HG03064 (cell line): ENCODE results near the gene CUX1.
"Not testable (repeated sequence)": the region's sequence is repeated elsewhere in the genome, so short reads cannot be mapped to it uniquely, and the experiment has no call there.

Experiments
- ATAC-seq: cut with Tn5 transposase; IDR thresholded peaks from one replicate; pipeline ENCODE4 v1.9.1; 2021; ENCODE audit warnings: low read depth; ENCODE audit not compliant: unreplicated experiment

The CUX1 gene

DNA sequence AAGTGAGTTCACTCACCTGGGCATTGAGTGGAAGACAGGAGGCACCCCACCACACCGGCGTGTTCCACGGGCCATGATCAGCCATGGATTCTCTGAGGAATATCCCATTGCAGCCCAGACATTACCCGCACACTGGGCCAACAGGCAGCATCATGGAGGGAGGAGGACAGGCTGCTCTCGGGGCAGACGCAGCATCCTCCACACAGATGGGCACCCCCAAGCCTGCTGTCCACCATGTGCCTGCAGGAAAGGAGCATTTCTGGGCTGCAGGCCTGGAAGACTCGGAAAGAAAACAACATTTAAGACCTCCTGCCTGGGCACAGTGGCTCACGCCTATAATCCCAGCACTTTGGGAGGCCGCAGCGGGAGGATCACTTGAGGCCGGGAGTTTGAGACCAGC lies 398.3 kb downstream of the CUX1 start:
- ATAC-seq: no peak

DNA sequence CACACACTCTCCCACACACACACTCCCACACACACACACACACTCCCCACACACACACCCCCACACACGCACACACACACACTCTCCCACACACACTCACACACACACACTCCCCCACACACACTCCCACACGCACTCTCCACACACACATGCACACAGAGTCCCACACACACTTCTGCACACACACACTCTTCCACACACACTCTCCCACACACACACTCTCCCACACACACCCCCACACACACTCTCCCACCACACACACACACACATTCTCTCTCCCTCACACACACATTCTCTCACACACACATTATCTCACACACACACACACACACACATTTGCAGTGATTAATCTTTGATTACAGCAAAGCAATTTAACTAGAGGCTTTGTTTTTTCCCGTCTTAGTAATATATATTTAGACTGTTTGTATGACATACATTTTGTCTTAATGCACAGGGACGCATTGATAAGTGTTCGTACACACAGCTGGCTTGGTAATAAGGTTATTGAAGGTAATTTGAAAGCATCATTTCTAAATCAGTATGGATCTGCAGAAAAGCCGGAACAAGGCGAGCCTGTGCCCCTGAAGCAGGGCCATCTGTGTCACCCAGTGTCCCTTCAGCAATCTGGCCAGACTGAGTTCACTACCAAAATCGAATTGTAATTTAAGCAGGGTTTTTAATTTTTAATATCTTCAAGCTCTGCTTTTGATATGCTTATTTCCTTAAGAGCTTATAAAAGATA lies 399.3 kb downstream of the CUX1 start:
- ATAC-seq: no peak

DNA sequence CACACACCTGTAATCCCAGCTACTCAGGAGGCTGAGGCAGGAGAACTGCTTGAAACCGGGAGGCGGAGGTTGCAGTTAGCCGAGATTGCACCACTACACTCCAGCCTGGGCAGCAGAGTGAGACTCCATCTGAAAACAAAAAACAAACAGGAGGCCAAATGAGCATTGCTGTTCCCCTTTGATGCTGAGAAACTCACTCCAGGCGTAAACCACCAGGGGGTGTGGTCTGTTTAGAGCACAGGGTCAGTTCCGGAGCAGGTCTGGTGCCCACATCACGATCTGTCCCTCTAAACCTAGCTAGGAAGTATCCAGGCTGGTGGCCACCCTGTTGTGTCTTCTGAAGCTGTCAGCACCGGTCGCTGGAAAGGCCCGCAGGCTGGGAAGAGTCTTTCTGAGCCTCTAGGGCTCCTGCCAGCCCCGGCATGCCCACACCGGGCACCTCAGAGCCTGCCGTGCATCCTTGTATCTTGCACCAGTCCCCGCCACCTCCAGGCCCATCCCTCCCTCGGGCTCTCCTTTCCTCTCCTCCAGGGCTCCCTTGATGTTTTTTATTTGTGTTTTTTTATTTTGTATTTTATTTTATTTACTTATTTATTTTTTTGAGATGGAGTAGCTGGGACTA lies 402.9 kb downstream of the CUX1 start:
- ATAC-seq: no peak

DNA sequence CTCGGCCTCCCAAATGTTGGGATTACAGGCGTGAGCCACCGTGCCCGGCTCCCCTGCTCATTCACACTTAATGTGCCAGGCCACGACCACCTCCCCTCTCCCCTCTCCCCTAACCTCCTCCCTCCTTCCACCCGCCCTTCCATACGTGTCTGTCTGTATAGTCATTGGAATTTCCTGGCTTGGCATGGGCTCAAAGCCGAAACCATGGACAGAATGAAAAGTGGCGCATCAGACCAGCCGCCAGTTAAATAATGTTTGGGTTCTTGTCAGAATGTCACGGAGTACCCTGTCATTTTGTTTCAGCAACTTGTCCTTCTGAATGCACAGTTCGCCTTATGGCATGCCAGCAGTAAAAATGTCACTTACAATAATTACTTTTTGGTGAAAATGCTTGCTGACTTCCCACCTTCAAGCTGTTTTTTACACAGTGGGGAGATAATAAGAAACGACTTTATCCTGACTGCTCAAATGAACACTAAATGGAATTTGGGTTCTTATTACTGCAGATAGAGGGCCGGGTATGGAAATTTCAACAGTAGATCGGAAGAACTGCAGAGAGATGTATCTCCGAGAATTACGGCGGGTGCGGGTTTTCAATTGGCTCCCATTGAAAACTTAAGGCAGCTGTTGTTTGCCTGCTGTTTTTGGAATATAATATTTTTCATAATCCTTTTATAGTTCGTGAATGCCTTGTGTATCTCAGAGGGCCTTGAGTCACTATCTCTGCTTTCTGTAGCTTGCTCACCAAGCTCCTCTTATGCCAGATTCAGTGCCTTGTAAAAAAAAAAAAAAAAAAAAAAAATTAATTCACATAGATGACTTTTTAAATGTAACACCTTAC lies 403.8 kb downstream of the CUX1 start:
- ATAC-seq: no peak

DNA sequence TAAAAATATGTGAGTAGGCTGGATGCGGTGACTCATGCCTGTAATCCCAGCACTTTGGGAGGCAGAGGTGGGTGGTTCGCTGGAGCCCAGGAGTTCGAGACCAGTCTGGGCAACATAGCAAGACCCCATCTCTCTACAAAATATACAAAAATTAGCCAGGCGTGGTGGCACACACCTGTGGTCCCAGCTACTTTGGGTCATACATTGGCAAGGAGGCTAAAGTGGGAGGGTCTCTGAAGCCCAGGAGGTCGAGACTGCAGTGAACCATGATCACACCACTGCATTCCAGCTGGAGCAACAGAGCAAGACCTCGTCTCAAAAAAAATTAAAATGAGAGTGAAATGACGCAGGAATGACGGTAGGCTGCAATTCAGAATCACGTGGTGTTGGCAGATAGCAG lies 404.5 kb downstream of the CUX1 start:
- no peak for ATAC-seq

DNA sequence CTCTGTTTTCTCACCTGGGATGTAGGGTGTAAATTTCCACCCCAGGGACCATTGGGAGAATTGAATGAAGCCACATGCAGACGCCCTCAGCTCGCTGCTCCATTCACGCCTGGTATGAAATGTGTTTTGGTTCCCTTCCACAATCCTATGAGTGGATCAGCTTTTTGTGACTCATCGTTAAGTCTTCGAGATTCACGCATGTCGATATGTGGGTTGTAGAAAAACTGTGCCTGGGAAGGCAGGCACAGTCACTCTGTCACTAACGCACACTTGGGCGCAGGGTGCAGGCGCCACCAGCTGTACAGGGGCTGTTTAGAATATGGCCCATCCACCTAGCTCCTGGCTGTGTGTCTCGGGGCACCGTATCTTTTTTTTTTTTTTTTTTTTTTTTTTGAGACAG lies 405.0 kb downstream of the CUX1 start:
- no peak for ATAC-seq

DNA sequence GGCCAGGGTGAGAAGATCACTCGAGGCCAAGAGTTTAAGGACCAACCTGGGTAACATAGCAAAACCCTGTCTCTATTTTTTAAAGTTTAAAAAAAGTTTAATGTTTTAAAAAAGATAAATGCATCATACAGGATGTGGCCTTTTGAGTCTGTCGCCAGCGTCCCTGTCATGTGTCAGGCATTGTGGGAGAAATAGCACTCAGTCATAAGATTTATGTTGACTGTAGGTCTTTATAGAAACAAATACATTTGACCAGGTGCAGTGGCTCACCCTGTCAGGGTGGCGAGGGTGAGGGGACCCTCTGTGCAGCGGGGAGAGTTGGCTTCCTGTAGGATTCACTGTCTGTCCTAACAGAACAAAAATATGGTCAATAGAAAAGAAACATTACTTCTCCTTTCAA lies 405.8 kb downstream of the CUX1 start:
- no peak for ATAC-seq

DNA sequence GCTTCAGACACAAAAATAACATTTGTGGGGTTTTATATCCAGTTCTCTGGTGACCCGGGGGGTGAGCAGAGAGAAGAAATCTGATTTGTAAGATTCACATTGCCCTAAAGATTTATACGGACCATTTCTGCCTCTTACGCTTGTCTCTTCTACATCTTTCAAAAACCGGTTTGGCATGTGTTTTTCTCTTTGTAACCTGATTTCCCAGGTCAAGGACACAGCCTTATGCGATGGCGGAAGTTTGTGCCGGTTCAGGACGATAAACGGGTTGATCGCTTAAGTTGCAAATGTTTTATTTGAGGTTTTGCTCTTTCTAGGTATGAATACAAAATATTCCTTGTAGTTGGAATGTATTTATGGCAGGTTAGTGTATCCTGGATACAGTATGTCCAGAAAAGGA lies 407.6 kb downstream of the CUX1 start:
- no peak for ATAC-seq

DNA sequence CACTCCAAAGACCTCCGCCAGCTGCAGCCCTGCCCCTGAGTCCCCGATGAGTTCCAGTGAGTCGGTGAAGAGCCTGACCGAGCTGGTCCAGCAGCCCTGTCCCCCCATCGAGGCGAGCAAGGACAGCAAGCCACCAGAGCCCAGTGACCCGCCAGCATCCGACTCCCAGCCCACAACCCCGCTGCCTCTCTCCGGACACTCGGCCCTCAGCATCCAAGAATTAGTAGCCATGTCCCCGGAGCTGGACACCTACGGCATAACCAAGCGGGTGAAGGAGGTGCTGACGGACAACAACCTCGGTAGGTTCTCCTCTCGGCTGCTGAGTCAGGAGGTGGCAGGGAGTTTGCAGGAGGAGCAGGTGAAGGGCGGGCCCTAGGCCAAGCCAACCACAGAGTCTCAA lies 409.9 kb downstream of the CUX1 start:
- no peak for ATAC-seq

DNA sequence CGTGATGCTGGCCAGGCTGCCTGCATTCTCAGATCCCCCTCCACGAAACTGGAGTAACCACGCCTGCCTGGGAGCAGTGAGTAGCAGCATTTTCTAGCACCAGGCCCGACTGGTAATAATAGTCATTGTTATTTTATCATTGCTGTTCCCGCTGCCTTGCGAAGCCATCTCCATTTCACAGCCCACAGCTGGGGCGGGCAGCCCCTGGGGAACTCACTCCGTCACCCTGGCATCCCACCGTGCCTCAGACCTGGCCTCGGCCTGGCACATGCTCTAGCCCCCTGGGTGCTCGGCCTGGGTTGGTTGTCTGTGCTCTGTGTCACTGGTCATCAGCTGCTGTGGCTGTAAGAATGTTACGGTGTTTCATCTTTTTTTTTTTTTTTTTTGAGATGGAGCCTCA lies 411.5 kb downstream of the CUX1 start:
- no peak for ATAC-seq

DNA sequence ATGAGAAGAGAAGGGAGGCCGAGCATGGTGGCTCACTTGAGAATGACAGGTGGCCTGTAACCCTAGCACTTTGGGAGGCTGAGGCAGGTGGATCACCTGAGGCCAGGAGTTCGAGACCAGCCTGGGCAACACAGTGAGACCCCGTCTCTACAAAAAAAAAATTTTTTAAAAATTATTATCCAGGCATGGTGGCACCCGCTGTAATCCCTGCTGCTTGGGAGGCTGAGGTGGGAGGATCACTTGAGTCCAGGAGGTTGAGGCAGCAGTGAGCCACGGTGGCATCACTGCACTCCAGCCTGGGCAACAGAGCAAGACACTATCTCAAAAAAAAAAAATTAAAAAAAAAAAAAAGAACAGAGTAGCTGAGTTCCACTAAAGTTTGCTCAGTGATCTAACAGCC lies 412.7 kb downstream of the CUX1 start:
- not testable (repeated sequence) for ATAC-seq

DNA sequence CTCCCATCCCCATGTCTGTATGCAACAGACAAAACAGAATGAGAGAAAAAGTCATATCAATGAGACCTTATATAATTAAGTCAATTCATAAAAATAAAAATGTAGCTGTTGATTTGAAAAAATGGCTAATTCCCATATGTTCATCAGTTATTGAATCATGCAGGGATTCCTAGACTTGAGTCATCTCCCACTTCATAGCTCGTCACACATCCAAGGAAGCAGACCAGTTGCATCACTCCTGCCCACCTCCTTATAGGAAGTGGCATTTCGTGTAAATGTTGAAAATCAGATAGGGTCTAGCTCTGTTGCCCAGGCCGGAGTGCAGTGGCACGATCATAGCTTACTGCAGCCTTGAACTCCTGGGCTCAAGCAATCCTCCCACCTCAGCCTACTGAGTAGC lies 413.2 kb downstream of the CUX1 start:
- ATAC-seq: no peak

DNA sequence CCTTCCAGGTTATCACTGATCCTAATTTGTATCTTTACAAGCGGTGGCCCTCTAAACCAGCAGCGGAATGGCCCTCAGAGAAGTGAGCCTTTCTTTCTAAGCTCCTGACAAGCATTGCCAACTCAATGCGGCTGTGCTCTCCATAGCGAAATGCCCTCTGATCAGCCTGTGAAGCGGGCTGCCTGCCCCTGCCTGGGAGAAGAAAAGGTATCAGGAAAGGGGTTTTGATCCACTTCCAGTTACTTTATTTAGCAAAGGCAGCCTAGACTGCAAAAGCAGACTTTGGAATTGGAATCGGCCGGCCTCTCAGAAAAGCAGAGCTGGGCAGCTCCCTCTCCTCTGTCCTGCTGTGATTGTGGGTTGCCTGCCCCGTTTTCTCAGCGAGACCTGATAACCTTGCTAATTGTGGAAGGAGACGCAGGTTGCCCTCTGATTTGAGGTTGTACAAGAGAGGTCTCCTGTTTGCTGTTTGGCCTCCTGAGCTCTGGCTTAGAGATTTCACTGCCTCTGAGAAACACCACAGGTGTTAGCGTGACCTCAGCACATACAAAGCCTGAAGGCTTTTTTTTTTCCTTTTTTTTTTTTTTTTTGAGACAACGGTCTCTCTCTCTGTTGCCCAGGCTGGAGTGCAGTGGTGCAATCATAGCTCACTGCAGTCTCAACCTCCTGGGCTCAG lies 415.3 kb downstream of the CUX1 start:
- ATAC-seq: no peak

DNA sequence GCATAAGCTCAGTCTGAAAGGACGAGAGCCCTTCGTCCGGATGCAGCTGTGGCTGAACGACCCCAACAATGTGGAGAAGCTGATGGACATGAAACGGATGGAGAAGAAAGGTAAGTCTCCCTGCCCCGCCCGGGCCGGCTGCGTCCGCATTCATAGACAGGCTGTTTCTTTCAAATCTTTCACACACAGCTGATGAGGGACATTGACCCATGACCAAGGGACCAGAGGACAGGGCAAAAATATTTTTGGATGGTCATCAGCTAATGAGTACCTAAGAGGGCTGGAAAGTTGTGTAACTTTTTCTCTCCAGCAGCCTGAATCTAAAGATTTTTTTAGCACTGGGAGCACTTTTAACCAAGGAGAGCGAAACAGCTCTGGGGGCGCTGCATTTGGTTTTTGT lies 416.7 kb downstream of the CUX1 start:
- ATAC-seq: no peak

DNA sequence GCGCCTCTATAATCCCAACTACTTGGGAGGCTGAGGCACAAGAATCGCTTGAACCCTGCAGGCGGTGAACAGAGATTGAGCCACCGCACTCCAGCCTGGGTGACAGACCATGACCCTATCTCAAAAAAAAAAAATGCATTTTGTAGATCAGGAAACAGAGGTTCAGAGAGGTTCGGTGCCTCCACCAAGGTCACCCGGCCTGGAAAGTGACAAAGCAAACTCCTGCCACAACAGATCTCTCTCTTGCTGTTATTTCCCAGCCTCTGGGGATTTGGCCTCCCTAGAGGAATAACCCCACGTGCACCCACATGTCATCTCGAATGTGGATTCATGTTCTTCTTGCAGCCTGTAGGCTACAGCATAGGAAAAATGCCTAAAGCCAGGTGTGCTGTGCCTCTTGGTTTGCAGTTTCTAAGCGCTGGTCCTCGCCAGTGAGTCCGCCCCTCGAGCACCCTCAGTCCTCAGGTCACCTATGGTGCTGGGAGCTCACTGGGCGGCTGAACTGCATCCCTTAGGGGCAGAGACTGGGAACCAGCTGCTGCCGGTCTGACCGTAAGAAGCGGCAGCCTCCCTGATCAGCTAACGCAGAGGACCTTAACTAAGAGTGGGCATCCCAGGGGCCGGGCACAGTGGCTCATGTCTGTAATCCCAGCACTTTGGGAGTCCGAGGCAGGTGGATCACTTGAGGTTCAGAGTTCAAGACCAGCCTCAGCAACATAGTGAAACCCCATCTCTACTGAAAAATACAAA lies 417.6 kb downstream of the CUX1 start:
- no peak for ATAC-seq

DNA sequence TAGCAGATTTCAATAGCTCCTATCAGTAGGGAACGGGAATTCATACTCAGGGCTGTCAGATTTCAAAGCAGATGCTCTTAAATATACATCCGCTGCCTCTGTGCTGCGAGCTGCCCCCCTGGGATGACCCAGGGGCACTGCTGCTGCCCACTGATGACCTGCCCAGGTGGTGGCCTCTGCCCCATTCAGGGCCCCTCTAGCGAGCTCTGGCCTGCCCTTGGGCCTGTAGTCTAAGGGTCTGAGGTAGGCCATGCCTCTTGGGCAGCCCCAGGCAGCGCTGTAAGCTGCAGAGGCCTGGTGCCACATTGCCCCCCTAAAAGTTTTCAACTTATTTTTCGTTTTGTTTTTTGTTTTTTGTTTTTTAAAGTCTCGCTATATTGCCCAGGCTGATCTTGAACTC lies 418.7 kb downstream of the CUX1 start:
- no peak for ATAC-seq

DNA sequence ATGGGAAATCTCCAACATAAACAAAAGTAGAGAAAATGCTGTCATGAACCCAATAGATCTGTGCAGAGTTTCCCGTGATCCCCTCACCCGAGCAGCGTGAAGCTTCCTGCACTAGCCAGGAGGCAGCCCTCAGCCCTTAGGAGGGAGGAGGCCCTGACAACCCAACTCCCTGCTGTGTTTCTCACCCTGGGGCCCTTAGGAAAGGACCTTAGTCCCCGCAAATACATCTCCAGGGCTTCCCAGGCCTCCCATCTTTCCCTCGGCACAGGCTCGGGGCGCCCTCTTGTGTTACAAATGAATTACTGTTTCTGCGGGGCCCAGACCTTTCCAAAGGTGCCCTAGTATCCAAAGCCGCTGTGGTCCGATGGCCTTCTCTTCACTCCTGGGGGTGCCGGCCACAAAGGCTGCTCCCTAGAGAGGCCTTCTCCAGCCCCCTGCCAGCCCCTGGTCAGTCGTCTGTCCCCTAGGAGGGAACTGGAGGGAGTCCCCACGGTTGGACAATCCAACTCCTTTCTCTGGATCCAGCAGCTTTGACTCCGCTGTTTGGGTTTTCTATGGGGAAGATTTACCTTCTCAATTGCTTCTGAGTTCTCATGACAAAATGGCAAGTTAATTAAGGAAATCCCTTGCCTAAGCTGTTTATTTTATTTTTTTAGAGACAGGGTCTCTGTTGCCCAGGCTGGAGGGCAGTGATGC lies 419.3 kb downstream of the CUX1 start:
- no peak for ATAC-seq

DNA sequence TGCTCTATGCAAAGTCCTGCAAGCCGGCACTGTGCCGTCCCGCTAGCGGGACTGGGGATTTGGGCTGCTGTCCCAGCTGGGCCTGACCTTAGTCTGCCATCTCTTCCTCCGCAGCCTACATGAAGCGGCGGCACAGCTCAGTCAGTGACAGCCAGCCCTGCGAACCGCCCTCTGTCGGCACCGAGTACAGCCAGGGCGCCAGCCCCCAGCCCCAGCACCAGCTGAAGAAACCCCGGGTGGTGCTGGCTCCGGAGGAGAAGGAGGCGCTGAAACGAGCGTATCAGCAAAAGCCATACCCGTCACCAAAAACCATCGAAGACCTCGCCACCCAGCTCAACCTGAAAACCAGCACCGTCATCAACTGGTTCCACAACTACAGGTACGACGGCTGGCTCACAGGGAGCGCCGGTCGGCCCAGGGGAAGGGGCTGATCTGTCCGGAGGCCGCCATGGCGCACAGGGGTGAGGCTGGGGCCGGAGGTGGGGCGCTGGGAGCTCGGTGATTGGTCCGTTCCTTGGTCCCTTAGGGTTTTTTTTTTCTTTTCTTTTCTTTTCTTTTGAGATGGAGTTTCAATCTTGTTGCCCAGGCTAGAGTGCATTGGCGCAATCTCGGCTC lies 421.9 kb downstream of the CUX1 start:
- no peak for ATAC-seq

DNA sequence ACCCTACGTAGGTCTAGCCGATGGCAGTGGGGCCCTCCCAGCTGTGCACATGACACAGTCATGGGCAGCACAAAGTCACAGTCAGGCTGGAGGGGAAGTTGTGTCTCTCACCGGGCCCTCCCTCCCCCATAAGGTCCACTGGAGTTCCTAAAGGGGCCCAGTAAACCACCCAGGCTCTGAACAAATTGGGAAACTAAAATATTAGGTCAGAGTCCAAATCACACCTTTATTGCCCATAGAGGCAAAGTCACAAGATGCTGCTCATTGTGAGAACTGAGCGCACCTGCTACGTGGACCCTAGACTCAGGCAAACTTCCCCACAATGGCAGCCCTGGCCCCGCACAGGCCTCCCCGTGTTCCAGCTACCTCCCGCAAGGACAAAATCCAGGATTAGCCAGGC lies 424.0 kb downstream of the CUX1 start:
- no peak for ATAC-seq
